Measurements from ENCODE around the gene TREM1.
"Not testable (repeated sequence)": the region's sequence is repeated elsewhere in the genome, so short reads cannot be mapped to it uniquely, and the experiment has no call there.

TREM1 gene

DNA sequence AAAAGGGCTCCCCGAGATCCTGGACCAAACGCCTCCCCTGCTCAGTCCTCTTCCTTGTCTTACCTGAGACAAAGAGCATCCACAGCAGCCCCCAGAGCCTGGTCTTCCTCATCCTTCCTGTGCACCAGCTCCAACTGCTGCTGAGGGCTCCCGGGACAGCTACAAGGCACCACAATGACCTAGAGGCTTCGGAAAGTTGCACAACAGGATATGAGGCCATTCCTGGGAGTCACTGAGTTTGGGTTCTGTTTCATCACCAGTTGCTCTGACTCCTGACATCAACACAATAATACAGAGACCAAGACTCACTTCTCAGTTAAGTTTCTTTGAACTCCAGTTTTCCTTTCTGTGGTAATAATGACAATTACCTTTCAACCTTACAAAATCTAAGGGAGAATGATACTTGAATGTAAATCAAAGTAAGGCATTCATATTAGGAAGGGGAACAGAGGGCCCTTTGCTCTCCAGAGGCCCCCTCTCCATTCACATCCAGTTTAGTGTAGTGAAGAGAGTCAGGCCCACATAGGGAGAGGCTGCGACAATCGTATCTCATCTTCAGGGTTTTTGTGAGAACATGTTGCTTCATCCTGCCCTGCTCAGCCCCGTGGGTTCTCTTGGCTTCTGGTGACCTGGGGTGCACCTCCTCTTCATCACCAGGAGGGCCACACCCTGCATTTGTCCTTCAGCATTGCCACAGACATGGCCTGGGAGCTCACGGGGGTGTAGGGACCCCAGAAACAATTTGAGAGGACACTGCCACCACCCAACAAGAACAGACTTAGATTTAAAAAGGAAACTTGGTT lies at the start of gene TREM1:
TSS of gene TREM1 (minus strand) at position 139 of the 803 bp plus-strand sequence. CDS start at position 112, 27 bp downstream.
- DNase-seq (ENCODE audit: low read depth) = peak; percentile 26

GRCh38 chr6:41335943-41336342 lies 49.5 kb upstream of the TREM1 start:
- no peak for DNase-seq (ENCODE audit: low read depth)

DNA sequence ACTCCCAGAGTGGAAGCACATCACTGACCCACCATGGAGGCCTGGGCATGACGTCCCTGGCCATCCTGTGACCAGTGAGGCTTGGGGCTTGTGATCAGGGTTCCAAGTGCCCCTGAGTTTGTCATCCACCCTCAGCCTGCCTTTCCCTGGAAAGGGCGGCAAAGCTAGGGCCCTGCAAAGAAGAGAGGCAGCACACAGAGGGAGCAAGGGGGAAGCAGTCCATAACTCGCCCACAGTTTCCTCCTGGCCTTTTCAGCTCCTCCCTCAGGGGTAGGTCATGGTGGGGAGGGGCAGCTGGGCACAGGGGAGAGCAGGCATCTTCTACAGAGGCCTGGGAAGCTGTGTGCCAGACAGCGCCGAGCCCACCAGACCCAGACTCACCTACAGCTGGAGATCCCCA lies 48.8 kb upstream of the TREM1 start, which contains the start of gene NCR2:
TSS of gene NCR2 (plus strand) at position 313 of the 400 bp plus-strand sequence. CDS start 269 bp downstream, outside the sequence.
- no peak for DNase-seq (ENCODE audit: low read depth)

GRCh38 chr6:41334482-41335040 lies 48.1 kb upstream of the TREM1 start:
- DNase-seq (ENCODE audit: low read depth) = no peak

- no peak for DNase-seq (ENCODE audit: low read depth)
Observed at GRCh38 chr6:41332842-41333736, 46.6 kb upstream of the TREM1 start.

DNA sequence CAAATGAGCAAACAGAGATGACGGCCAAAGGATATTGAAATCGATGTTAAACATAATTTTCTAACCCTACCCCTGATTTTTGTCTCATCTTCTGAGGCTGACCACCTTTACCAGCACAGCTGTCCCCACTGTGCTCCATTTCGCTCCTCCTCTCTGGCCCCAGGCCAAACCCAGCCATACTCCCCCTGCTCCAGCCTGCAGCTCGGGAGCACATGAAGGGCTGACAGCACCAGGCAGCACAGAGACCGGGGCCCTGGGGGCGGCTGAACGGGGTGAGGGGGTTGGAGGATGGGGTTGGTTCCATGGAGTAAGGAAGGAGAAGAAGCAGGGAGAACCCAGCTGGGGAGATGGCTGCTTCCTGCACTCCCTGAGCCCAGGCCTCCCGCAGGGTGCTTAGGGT lies 45.8 kb upstream of the TREM1 start:
- no peak for DNase-seq (ENCODE audit: low read depth)

GRCh38 chr6:41331401-41332150 lies 45.1 kb upstream of the TREM1 start:
- no peak for DNase-seq (ENCODE audit: low read depth)

DNA sequence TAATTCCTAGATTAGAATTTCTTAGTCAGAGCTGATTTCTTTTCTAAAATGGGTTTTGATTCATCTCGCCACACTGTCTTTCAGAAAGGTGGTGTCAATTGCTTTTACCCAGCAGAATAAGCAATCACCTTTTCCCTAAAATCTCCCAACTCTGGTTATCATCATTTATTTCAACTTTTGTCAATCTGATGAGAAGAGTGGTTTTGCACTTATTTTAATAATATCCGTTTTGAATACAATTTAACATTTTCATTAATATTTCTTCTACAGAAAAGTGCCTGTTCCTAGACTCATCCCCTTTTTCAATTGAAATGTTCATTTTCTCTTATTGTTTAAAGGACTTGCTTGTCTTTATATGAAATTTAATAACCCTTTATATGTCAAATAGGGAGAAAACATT lies 40.7 kb upstream of the TREM1 start:
- no peak for DNase-seq (ENCODE audit: low read depth)

DNA sequence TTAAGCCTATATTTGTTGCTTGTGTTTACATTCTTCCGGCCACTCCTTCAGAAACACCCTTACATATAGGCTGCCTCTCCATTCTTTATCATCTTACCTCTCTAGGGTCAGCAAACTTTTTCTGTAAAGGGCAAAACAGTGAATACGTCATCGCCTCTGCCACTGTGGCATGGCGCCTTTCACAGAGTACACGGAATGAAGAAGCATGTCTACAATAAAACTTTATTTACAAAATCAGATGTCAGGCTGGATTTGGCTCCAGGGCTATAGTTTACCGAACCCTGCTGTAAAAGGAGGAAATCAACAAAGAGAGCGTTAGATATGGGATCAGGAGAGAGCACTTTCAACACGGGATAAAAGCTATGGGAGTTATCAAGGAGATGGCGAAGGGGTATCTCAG lies 39.6 kb upstream of the TREM1 start:
- no peak for DNase-seq (ENCODE audit: low read depth)

DNA sequence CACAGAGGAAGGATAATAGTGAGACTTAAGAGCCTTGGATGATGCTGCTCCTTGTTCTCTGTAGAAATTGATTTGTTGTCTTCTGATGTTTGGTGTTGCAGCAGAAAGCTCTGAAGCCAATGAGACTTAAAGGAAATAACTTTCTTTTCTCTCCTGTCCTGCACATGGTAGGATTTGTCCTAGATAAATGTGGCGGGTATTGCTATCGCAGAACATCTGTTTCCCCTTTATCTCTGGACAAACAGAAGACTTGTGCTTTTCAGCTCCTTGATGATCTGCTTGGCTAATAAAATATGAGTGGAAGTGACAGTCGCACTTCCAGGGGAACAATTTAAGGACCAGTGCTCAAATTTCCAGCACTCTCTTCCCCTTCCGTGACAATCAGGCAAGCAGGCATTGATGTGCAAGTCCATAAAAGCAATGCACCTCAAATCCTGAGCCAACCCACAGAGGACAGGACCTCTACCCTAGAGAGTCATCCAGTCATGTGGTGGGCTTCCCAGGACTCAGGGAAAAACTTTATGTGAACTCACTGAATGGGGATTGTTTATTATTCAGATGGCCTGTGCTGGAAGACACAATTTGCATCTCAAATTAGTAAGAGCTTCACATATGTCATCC lies 39.1 kb upstream of the TREM1 start:
- DNase-seq (ENCODE audit: low read depth) = no peak

- DNase-seq (ENCODE audit: low read depth) = no peak
Observed at GRCh38 chr6:41321183-41321582, 34.7 kb upstream of the TREM1 start.

GRCh38 chr6:41318654-41319565 lies 32.4 kb upstream of the TREM1 start:
- DNase-seq (ENCODE audit: low read depth) = peak; percentile 56

GRCh38 chr6:41318261-41318653 lies 31.8 kb upstream of the TREM1 start:
- no peak for DNase-seq (ENCODE audit: low read depth)

GRCh38 chr6:41315943-41316620 lies 29.6 kb upstream of the TREM1 start:
- DNase-seq (ENCODE audit: low read depth) = no peak

- no peak for DNase-seq (ENCODE audit: low read depth)
Observed at GRCh38 chr6:41315203-41315602, 28.7 kb upstream of the TREM1 start.

DNA sequence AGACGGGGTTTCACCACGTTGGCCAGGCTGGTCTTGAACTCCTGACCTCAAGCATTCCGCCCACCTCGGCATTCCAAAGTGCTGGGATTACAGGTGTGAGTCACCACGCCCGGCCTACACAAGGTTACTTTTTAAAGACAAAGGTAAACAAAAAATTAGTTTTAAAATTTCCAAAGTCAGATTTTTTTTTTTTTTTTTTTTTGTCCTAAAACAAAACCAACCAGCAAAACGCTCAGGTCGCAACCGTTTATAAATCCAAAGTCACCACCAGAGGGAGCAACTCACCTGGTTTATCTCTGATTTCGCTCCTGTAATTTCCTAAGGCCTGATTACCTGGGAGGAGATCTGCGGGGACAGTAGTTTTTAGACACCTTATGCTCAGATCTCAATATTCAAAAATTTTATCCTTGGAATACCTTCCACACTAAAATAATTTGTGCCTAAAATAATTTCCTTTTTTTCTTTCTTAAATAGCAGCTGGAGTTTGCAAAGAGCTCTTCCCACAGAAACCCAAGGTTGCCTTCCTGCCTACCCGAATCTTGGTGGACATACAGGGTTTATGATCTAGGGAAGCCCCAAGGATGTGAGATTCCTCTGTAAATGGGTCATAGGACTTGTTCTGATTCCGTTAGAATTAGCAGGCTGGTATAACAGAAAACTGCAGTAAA lies 19.8 kb upstream of the TREM1 start:
- peak; percentile 22 for DNase-seq (ENCODE audit: low read depth)

DNA sequence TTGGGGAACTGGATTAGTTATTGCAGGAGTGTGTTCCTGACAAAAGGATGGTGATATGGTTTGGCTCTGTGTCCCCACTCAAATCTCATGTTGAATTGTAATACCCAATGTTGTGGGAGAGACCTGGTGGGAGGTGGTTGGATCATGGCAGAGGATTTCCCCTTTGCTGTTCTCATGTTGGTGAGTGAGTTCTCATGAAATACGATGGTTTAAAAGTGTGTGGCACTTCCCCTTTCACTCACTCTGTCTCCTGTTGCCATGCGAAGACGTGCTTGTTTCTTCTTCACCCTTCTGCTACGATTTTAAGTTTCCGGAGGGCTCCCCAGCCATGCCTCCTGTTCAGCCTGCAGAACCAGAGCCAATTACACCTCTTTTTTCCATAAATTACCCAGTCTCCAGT lies 16.2 kb upstream of the TREM1 start:
- DNase-seq (ENCODE audit: low read depth) = no peak

DNA sequence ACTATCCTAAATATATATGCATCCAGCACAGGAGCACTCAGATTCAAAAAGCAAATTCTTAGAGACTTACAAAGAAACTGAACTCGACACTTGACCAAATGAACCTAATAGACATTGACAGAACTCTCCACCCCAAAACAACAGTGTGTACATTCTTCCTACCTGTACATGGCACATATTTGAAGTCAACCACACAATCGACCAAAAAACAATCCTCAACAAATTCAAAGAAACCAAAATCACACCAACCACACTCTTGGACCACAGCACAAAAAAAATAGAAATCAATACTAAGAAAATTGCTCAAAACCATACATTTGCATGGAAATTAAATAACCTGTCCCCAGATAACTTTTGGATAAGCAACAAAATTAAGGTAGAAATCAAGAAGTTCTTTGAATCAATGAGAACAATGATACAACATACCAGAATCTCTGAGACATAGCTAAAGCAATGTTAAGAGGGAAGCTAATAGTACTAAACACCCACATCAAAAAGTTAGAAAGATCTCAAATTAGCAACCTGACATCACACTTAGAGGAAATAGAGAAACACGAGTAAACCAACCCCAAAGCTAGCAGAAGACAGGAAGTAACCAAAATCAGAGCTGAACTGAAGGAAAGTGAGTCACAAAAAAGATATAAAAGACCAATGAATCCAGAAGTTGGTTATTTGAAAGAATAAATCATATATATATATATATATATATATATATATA lies 12.5 kb upstream of the TREM1 start:
- DNase-seq (ENCODE audit: low read depth) = no peak

DNA sequence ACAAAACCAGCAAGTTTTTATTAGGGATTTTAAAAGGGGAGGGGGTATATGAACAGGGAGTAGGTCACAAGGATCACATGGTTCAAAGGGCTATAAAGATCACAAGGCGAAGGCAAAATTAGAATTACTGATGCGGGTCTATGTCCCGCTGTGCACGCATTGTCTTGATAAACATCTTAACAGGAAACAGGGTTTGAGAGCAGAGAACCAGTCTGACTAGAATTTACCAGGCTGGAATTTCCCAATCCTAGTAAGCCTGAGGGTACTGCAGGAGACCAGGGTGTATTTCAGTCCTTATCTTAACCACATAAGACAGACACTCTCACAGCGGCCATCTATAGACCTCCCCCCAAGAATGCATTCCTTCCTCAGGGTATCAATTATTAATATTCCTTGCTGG lies 10.8 kb upstream of the TREM1 start:
- not testable (repeated sequence) for DNase-seq (ENCODE audit: low read depth)

Measured in fibroblast of the conjunctiva (primary cell).